GM18951 (cell line): ENCODE measurements around the gene NTPCR.

ENCODE experiments used
- POLR2A ChIP-seq: IDR thresholded peaks from 4 replicates; pipeline ENCODE4 v1.6.1; 2011; ENCODE audit warnings: mild to moderate bottlenecking; ENCODE audit not compliant: insufficient read length, insufficient read depth; ENCODE audit errors: extremely low read depth
- in situ Hi-C: fragments of 300-500 bp; cut with MboI; formaldehyde crosslinking; loops from one replicate; pipeline ENCODE4 v1.12.0; 2022; ENCODE audit warnings: low sequenced_read_pairs, mixed read lengths, inconsistent platforms; ENCODE audit not compliant: unreplicated experiment

The NTPCR gene

DNA sequence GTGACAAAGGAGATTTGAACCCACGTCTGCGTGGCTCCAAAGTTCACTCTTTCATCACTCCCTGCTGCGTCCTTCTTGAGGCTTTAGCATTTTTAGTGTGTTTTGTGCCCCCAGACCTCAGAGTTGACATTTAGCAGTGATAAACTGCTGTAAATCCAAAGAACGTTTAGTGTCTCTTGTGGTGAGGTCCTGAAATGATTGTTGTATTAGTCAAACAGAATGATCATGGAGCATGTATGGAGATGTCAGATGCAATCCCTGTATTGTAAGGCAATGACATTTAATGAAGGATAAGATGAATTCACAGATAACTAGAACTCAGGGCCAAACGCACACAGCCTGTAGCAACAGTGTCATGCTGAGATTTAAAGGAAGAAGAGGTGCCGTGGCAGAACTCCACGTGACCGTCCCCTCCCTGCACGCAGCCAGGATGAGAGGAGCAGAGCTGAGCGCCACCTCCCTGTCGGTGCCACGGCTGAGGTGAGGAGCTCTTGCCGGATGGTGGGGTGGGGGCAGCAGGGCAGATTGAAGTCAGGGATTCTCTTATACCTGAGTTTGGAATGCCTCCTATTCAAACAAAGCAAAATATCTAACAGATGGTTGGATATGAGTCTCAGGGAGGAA lies 30.1 kb downstream of the NTPCR start:
- TF ChIP-seq POLR2A: no peak
- in situ Hi-C loops: no loop called here

DNA sequence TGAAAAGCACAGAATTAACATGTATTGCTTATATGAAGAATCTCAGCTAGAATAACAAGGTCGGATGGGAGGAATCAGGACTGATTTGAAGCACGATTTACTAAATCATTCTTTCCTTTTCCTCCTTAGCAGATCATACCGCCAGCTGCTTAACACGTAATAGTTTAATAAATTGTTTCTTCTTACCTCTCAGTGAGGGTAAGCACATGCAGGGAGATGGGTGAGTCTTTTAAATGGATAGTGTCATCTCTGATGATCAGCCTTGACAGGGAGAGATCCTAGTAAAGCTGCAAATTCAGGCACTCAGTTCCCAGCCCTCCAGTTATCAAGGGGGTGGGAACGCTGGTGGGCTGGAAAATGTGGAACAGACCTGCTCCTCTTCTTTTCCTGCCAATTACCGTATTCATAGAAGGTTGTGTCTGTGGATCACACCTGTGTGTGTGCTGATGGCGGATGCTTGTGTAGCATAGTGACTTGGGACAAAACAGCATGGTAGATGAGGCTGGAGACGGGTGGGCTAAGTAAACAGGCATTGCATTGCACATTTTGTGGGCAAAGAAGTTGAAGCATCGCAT lies 30.7 kb downstream of the NTPCR start:
- TF ChIP-seq POLR2A: no peak
- in situ Hi-C loops: no loop called here

DNA sequence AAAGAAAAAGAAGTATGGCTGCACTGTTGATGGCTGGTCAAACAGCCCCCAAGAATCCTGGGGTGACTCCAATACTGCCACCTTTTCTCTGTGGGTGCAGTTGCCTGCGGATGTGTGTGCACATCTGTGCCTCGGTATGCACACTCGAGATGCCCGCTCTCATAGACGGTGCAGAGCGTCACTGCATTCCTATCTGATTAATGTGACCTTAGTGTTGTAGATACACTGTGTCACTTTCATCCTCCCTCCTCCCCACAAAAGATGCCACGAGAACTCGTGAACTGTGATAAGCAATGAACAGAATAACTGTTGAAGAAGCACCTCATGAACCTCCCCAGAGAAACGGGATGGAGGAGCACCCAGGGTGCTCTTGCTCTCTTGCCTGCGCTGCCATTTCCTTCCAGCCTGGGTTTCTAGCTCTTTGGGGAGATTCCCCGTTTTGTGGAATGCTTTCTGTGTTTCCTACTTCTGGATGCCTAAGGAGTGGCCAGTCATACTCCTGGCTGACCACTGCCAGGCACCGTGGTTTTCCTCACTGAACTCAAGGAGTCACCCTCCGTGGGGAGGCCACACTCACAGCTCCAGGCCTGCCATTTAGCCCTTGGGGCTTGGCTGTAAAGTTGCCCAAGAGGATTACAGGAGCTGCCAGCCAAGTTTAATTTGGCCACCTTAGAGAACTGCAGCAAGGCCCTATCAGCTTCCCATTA lies 32.0 kb downstream of the NTPCR start:
- in situ Hi-C loops: no loop called here
- TF ChIP-seq POLR2A: no peak

DNA sequence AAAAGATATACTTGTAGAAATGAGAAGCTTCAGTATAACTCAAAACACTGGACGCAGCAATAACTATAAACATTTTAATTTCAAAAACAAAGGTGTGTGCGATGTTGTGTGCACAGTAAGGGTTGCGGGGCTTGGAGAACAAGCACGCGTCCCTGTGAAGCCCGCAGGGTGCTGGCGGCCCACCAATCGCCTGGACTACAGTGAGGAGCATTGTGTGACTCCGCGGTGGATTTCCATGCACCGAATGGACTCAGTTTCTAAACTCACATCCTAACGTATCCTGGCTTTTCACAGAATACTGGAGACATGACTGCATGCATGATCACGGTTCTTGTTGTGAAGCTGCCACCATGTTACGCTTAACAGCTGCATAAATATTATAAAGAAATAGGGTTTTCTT lies 33.0 kb downstream of the NTPCR start:
- in situ Hi-C loops: no loop called here
- no peak for TF ChIP-seq POLR2A

DNA sequence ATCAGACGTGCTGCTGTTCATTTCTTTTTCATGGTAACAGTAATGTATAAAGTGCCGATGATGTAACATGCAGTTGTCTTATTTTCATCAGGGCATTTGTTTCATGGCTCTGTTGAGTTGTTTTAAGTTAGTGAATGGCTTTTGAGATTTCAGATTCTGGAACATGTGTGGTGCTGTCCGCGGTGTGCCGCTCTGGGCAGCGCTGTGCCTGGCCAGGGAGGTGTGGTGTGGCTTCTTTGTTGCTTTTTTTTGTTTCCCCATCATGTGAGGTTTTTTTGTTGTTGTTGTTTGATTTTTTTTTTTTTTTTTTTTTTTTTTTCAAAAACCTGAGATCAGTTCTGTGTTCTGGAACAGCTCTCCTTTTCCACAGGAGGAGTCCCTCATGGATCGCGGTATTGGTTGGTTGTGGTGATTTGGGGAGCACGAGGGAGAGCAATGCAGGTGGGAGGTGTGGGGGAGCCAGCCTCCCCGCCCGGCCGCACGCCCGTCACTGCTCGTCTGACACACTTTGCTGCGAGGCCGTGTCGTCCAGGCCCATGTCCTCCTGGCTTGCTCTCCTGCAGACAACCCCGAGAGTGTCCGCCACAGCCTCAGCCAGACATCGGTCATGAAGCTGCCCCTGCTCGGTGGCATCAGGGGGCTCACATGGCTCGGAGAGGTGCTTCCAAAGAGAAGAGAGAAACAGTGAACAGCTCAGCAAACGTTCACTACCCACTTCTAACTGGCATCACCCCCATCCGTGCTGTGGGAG lies 33.6 kb downstream of the NTPCR start:
- in situ Hi-C loops: no loop called here
- no peak for TF ChIP-seq POLR2A

DNA sequence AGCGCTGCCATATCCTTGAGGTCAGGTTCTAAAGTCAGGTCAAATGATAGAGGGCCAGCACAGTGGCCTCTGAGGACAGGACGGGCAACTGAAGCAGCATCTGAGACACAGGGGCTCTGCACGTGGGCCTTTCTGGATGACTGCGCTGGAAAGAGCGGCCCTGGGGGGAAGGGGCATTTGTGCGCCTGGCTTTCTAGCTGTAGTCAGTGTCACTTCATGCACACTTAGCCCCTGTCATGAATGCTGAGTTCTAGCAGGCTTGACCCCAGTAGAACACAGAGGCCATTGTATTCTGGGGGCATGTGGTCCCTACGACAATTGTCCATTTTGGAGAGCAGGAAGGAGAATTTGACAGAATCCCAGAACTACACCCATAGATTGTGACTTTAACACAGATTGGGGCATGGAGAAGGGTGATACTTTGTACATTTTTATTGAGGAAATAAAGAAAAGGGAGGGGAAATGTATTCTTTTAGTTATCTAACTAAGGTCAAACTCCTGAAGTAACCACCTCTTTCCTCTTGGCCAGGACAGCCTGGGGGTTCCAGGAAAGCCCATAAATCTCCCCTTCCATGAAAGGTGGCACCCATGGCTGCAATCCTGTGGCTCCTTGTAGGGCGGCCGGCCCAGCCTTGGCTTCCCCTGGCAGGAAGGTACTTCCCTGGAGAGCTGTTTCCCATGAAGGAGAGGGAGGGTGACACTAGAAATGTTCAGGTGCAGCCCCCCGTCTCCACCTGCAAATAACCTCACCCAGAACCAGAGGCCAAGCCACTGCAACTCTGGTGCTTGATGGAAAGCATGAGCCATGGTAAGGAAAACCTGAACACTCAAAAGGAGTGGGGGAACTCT lies 34.4 kb downstream of the NTPCR start:
- no peak for TF ChIP-seq POLR2A
- in situ Hi-C loops: no loop called here

DNA sequence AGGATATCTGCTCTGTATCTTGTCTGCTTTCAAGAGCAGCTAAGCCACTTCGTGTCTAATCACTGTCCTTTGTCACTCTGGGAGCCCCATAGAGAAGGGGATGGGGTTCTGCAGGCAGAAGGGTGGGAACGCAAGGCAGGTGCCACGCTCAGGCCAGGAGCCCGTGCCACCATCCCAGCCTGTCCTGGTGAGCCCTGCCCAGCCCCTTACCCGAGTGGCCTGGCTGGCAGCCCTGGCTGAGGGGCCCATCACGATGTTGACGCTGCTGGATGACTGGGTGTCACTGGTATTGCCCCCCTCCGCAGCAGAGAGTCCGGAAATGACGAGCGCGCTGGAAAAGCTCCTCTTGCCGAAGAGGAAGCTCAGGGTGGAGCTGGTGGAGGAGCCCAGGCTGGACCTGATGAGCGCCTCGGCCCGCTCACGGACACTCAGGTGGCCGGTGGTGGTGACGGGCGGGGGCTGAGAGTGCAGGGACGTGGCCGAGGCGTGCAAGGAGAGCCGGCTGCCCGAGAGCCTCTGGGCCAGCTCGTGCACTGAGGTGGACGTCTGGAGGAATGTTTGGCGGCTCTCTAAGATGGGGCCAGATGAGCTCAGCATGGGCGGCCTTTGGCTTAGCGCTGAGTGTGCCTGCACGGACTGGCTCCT lies 35.6 kb downstream of the NTPCR start:
- TF ChIP-seq POLR2A: no peak
- in situ Hi-C loops: no loop called here

DNA sequence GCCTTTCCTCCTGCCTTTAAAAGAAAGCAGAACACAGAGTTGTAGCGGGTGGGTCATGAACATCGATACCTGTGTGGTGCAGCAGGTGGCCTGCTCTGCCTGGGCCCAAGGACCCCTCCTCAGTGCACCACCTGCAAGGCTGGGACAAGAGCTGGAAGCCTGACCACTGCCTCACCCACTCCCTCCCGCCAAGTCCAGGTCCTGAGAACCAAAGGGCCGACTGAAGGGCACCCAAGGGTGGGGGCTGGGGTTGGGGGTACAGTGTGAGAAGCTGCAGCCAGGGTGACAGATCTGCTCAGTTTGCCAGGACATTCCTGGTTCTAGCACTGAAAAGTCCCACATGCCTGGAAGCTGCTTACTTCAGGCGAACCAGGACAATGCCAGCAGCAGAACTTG lies 36.1 kb downstream of the NTPCR start:
- in situ Hi-C loops: no loop called here
- TF ChIP-seq POLR2A: no peak

DNA sequence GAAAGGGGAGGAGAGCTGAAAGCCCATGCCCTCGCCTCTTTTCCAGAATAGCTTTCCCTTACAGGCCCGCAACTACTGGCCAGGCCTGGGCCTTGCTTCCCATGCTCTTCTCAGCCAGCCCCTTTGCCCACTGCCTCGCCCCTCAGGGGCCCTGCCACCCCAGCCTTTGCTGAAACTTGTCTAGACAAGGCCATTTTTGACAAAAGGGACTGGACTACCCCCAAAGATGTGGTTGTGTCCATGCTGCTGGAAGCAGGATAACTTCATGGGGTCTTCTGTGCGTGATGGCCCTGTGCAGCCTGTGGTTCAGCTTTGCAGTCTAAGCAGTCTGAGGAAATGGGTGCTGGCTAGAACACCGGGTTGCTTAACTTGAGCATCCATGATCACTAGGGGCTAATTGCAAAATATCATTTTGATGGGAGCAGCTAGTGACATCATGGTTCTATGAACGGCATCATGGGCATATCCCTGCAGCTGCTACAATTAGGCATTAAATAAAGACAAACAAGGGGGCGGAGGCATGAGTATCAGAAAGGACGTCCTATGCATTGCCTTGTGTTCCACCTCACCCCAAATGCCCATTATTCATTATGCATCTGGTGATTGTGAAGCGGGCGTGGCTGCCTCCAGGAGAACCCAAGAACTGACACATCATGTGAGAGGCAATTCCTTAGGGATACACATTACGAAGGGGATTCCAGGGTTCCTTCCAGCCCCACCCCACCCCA lies 36.8 kb downstream of the NTPCR start:
- TF ChIP-seq POLR2A: no peak
- in situ Hi-C loops: no loop called here

DNA sequence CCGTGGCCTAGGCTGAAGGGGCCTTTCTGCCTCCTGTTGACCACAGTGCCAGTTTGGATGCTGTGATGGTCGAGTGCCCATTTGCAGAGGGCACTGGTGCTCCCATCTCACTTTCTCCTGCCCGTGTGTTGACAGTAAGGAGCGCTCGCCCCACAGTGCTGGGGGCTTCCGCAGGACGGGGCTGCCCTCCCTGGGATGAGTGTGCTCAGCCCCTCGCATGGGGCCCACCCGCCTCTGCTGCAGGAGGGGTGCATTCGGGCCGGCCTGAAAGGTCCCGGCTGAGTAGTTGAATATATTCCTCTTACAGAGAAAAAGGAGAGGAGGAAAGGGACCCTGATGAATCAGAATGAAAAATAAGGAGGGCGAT lies 37.3 kb downstream of the NTPCR start:
- in situ Hi-C loops: no loop called here

DNA sequence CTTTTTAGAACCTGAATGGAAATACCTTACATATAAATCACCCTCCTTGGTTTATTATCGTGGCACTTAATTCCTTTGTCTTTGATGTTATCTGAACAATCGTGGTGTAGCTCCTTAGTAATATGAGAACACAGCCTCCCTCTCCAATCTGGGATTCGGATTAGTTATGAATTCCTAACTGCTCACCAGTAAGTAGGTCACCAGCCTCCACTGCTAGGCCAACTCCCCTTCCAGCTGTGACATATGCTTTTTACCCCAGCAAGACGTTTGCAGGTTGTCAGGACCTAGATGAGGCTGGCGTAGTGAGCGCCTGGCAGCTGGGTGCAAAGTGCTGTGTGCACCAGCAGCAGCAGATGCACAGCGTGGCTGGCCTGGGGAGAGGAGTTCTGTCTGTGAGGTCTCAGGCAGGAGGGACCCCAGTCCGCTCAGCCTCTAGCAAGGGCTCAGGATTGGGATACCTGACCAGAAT lies 38.2 kb downstream of the NTPCR start:
- in situ Hi-C loops: no loop called here
- no peak for TF ChIP-seq POLR2A

More for the DNA sequence above, 37.3 kb downstream of the NTPCR start:
- no peak for TF ChIP-seq POLR2A
